Body of pancreas (tissue), 4 donors: ENCODE results near the gene MAN2A1.

Experiments
- POLR2A ChIP-seq, 3 donors: fragments of 450-650 bp; IDR thresholded peaks; one replicate each; pipeline ENCODE4 v1.6.1; 2016; ENCODE audit warnings: antibody characterized with exemption in 3 of 3, mild to moderate bottlenecking in 2 of 3
- TF ChIP-seq, protein P1 (sequence below), 7 experiments: fragments of 450-650 bp in 4 of 7; fragments of 200-600 bp in 3 of 7; sonication (generic) in 3 of 7; IDR thresholded peaks; one replicate each; pipeline ENCODE4 v1.5.1; 2016 to 2019; ENCODE audit warnings: antibody characterized with exemption in 7 of 7

GRCh38 chr5:109885205-109885604 lies 195.5 kb downstream of the MAN2A1 start:
- no peak for TF ChIP-seq POLR2A (IDR thresholded peaks at IDR 0.05)
- TF ChIP-seq, protein P1, sequence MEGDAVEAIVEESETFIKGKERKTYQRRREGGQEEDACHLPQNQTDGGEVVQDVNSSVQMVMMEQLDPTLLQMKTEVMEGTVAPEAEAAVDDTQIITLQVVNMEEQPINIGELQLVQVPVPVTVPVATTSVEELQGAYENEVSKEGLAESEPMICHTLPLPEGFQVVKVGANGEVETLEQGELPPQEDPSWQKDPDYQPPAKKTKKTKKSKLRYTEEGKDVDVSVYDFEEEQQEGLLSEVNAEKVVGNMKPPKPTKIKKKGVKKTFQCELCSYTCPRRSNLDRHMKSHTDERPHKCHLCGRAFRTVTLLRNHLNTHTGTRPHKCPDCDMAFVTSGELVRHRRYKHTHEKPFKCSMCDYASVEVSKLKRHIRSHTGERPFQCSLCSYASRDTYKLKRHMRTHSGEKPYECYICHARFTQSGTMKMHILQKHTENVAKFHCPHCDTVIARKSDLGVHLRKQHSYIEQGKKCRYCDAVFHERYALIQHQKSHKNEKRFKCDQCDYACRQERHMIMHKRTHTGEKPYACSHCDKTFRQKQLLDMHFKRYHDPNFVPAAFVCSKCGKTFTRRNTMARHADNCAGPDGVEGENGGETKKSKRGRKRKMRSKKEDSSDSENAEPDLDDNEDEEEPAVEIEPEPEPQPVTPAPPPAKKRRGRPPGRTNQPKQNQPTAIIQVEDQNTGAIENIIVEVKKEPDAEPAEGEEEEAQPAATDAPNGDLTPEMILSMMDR (IDR thresholded peaks at IDR 0.05) = no peak
